GM12878 (cell line): ENCODE measurements around the gene TRAPPC4. TPM values are rescaled to one million over a fixed set of nuclear protein-coding genes. Genes with fewer than 3 reads are reported as not detected.
A peak's percentile ranks its signal among the peaks of the same experiment; 100 is the strongest.

ENCODE experiments used
- ATAC-seq: fragments of 200-7000 bp; cut with Tn5 transposase; 3 replicates; pipeline ENCODE4 v1.9.1; 2020; ENCODE audit warnings: mild to moderate bottlenecking, moderate library complexity
- BruUV-seq: library from RNA; stranded (reverse); fragments of 400-500 nt; replicated peaks from 2 replicates; lab custom pipeline; 2021; lab: Mats Ljungman, UMichigan
- CTCF ChIA-PET: fragments of 300-600 bp; sonication (Branson Sonifier 250); formaldehyde crosslinking; extraction: SDS; loops from one replicate; lab custom pipeline; 2021; ENCODE audit warnings: inconsistent platforms; lab: Yijun Ruan, JAX
- POLR2A ChIA-PET: fragments of 350-600 bp; formaldehyde crosslinking; extraction: SDS; loops from one replicate; lab custom pipeline; 2021; ENCODE audit warnings: inconsistent platforms; lab: Charles Lee
- RAD21 ChIA-PET: fragments of 300-600 bp; sonication (Branson Sonifier 250); formaldehyde crosslinking; loops from one replicate; lab custom pipeline; 2023; ENCODE audit warnings: antibody characterized with exemption; ENCODE audit not compliant: unreplicated experiment; lab: Charles Lee
- SMC1A ChIA-PET: fragments of 300-600 bp; sonication (Branson Sonifier 250); formaldehyde crosslinking; loops from one replicate; lab custom pipeline; 2023; ENCODE audit not compliant: unreplicated experiment, uncharacterized antibody; lab: Charles Lee
- DNase-seq: peaks from one replicate; pipeline ENCODE4 v3.0.0-alpha.2; 2011; ENCODE audit warnings: low read depth, low spot score
- FAIRE-seq: peaks from 3 replicates; lab custom pipeline; 2011; peaks lifted over from hg19 to GRCh38; lab: Jason Lieb, UNC
- H2AFZ ChIP-seq: 2 replicates; pipeline ENCODE4 v1.6.0; 2011; ENCODE audit warnings: low read depth, low read length, control low read depth; ENCODE audit not compliant: control insufficient read depth
- H3K27ac ChIP-seq: 2 replicates; pipeline ENCODE4 v1.5.1; 2011; ENCODE audit warnings: control low read depth; ENCODE audit not compliant: control insufficient read depth, insufficient read depth
- H3K27me3 ChIP-seq, 2 experiments: replicated peaks in 1 of 2; 2 replicates each; pipeline versions ENCODE4 v1.6.0 to v1.6.1; 2011; ENCODE audit warnings: low read length in 1 of 2; ENCODE audit not compliant: control insufficient read depth in 2 of 2, insufficient read depth in 2 of 2
- H3K36me3 ChIP-seq, 2 experiments: 2 replicates each; pipeline ENCODE4 v1.5.1; 2011; ENCODE audit warnings: low read length in 1 of 2; ENCODE audit not compliant: control insufficient read depth in 2 of 2, insufficient read depth in 2 of 2
- H3K4me1 ChIP-seq: 2 replicates; pipeline ENCODE4 v1.6.1; 2011; ENCODE audit warnings: mild to moderate bottlenecking, low read length, moderate library complexity, mixed read lengths; ENCODE audit not compliant: control insufficient read depth, insufficient read depth
- H3K4me2 ChIP-seq: 2 replicates; pipeline ENCODE4 v1.6.0; 2011; ENCODE audit warnings: control low read depth; ENCODE audit not compliant: control insufficient read depth, insufficient read depth
- H3K4me3 ChIP-seq: fragments of 200-600 bp; sonication (generic); 2 replicates; pipeline ENCODE4 v1.5.1; 2016
- H3K79me2 ChIP-seq: 2 replicates; pipeline ENCODE4 v1.6.0; 2011; ENCODE audit warnings: low read length; ENCODE audit not compliant: control insufficient read depth, insufficient read depth
- H3K9ac ChIP-seq: 2 replicates; pipeline ENCODE4 v1.8.0; 2011; ENCODE audit warnings: low read length, control low read depth, mixed read lengths; ENCODE audit not compliant: control insufficient read depth, insufficient read depth
- H3K9me3 ChIP-seq: replicated peaks from 3 replicates; pipeline ENCODE4 v1.5.1; 2011; ENCODE audit warnings: mild to moderate bottlenecking, low read length; ENCODE audit not compliant: control insufficient read depth, insufficient read depth
- H4K20me1 ChIP-seq: 2 replicates; pipeline ENCODE4 v1.6.0; 2011; ENCODE audit not compliant: control insufficient read depth, insufficient read depth
- CBX5 ChIP-seq: sonication (generic); IDR thresholded peaks from 2 replicates; pipeline ENCODE4 v1.6.1; 2016; ENCODE audit warnings: low read depth, moderate library complexity, mild to moderate bottlenecking, inconsistent platforms
- DPF2 ChIP-seq: fragments of 450-650 bp; IDR thresholded peaks from 2 replicates; pipeline ENCODE4 v1.6.1; 2017; ENCODE audit warnings: mild to moderate bottlenecking
- ETV6 ChIP-seq, 2 experiments: fragments of 450-650 bp in 1 of 2; IDR thresholded peaks in 1 of 2; conservative IDR thresholded peaks in 1 of 2; 2 replicates each; pipeline ENCODE4 v1.6.1; 2014; ENCODE audit warnings: antibody characterized with exemption in 1 of 2, borderline replicate concordance in 1 of 2, low read depth in 1 of 2, mild to moderate bottlenecking in 1 of 2, moderate library complexity in 1 of 2
- IKZF1 ChIP-seq: fragments of 450-650 bp; conservative IDR thresholded peaks from 2 replicates; pipeline ENCODE4 v1.6.1; 2017; ENCODE audit warnings: antibody characterized with exemption, mild to moderate bottlenecking
- NBN ChIP-seq: fragments of 450-650 bp; IDR thresholded peaks from 2 replicates; pipeline ENCODE4 v1.6.1; 2016
- NR2F1 ChIP-seq: fragments of 450-650 bp; conservative IDR thresholded peaks from 2 replicates; pipeline ENCODE4 v1.6.1; 2017; ENCODE audit warnings: mild to moderate bottlenecking
- POLR2AphosphoS5 ChIP-seq: IDR thresholded peaks from 2 replicates; pipeline ENCODE4 v1.6.1; 2011; ENCODE audit warnings: mild to moderate bottlenecking, low read length, inconsistent platforms
- SP1 ChIP-seq: IDR thresholded peaks from one replicate; pipeline ENCODE4 v1.6.1; 2011; ENCODE audit warnings: low read depth, low read length
- STAT3 ChIP-seq: IDR thresholded peaks from 2 replicates; pipeline ENCODE4 v1.6.1; 2011; ENCODE audit warnings: low read depth, low read length, improper control_type of control experiment
- YY1 ChIP-seq: IDR thresholded peaks from 2 replicates; pipeline ENCODE4 v1.6.1; 2011; ENCODE audit warnings: low read depth, mild to moderate bottlenecking, low read length
- ZNF207 ChIP-seq: fragments of 450-650 bp; IDR thresholded peaks from 2 replicates; pipeline ENCODE4 v1.6.1; 2014; ENCODE audit warnings: antibody characterized with exemption, mild to moderate bottlenecking, borderline replicate concordance
- WGBS: methylation state at CpG from one replicate; pipeline ENCODE4 v1.1.6; 2016; ENCODE audit warnings: low lambda C conversion rate; ENCODE audit not compliant: insufficient replicate concordance, insufficient coverage; ENCODE audit errors: missing lambda C conversion rate; 5-methylcytosine and 5-hydroxymethylcytosine counted together
- in situ Hi-C: fragments of 300-500 bp; cut with MboI; formaldehyde crosslinking; loops from 9 replicates; pipeline ENCODE4 v1.14.3; 2018; ENCODE audit warnings: mixed read lengths
- intact Hi-C: fragments of 100-400 bp; cut with micrococcal nuclease; formaldehyde crosslinking; loops from one replicate; pipeline ENCODE4 v1.14.2; 2022; ENCODE audit not compliant: unreplicated experiment
- polyA plus RNA-seq, 11 experiments: library from polyadenylated mRNA; depleted of rRNA in 4 of 11; unstranded in 6 of 11; stranded (reverse) in 5 of 11; fragments of >200 nt; fragmentation: Nextera tagmentation in 4 of 11; fragmentation: Illumina TruSeq in 1 of 11; extraction: Ambion mirVana in 4 of 11; extraction: Trizol in 1 of 11; gene quantifications; 1 replicate in 1 of 11; 2 replicates in 10 of 11; pipeline versions ENCODE4 v1.2.1 to v1.2.3, GENCODE V29; 2011 to 2016; ENCODE audit warnings: inconsistent platforms in 2 of 11, missing spikeins in 2 of 11, low read depth in 1 of 11
- total RNA-seq, 4 experiments: library from RNA; depleted of rRNA in 3 of 4; stranded (reverse); fragments of >200 nt in 3 of 4; fragmentation: Illumina TruSeq in 1 of 4; extraction: Trizol in 1 of 4; gene quantifications; 2 replicates each; pipeline versions ENCODE4 v1.2.1 to v1.2.3, GENCODE V29; 2013 to 2021
- TF ChIP-seq, protein P1 (sequence below): fragments of 450-650 bp; IDR thresholded peaks from 2 replicates; pipeline ENCODE4 v1.6.1; 2014; ENCODE audit warnings: mild to moderate bottlenecking
- TF ChIP-seq, protein P2 (sequence below): IDR thresholded peaks from 2 replicates; pipeline ENCODE4 v1.6.1; 2012; ENCODE audit warnings: low read length, inconsistent platforms
- TF ChIP-seq, protein P3 (sequence below): IDR thresholded peaks from 2 replicates; pipeline ENCODE4 v1.6.1; 2012; ENCODE audit warnings: low read depth, low read length, improper control_type of control experiment
- TF ChIP-seq, protein P4 (sequence below): fragments of 450-650 bp; IDR thresholded peaks from 2 replicates; pipeline ENCODE4 v1.6.1; 2017; ENCODE audit warnings: mild to moderate bottlenecking, low read depth, inconsistent platforms; ENCODE audit not compliant: poor library complexity, severe bottlenecking
- TF ChIP-seq, protein P5 (sequence below): IDR thresholded peaks from 2 replicates; pipeline ENCODE4 v1.6.1; 2011; ENCODE audit warnings: borderline replicate concordance, low read depth, mild to moderate bottlenecking, moderate library complexity, low read length; ENCODE audit not compliant: insufficient read depth, poor library complexity, severe bottlenecking

TRAPPC4 gene
- total and polyA plus RNA-seq, 10 of the 15 experiments (the other 5 are each of a cell fraction or from before 2014, with no cell fraction given): 61.6 to 231 (median 98.8) TPM

DNA sequence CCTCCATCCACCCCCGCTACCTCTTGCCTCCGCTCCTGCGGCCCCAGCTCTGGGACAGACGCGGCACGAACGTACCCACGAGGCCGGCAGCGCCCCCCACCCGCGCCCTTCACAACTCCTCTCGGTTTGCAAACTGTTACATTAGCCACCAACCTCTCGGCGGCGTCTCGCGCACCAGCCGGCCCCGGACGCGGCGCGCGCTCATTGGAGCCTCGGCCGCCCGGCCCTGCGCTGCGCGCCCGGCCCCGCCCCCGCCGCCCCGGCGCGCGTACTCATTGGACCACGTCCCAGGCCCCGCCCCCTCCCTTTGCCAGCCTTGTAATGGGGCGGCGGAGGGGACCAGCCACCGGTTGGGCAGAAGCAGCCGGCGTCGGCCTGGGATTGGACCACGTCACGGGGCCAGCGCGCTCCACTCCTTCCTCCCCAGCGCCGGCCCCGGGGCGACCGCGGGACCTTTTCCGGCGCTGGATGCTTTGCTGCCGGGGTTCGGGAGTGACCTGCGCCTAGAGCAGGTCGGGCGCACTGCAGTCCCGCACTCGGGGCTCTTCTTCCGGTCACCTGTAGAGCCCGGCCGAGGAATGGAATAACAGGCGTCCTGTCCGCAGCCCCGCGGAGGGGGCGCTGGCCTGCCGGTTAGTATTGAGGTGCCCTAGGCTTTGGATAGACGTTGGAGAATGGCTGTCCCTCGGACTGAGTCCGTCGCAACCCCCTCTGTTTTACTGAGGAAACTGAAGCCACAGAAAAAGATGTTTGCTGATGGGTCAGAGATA is 38.6 kb downstream of the TRAPPC4 start, which contains the start of gene HYOU1:
Gene HYOU1 (minus strand): TSS at position 206 of the 770 bp plus-strand sequence. CDS start 1,045 bp downstream, outside the sequence.
- DNase-seq (peak; percentile 69), FAIRE-seq (peak; percentile 44), ATAC-seq (peak; percentile 93)
- SMC1A ChIA-PET: interaction anchor here (1.5 kb wide), 1 partner anchor 10 kb away, joined by 6 read pairs; the partner anchor contains the start of gene VPS11
- intact Hi-C loops (loop anchor here (2.0 kb wide), 2 partner anchors 38 kb away; partner anchors contain the start of genes RPS25 and TRAPPC4), in situ Hi-C loops (no loop called here)
- Histone ChIP-seq H3K36me3 (peaks cover 12 to 17% of the 10 kb centered on the region in 2 experiments), H3K4me1 (peaks cover 19% of the 10 kb centered on the region), H3K79me2 (peaks cover 36% of the 10 kb centered on the region), H2AFZ (peak within 1 kb of the TSS; percentile 81), H3K9me3 (no peaks in the 10 kb centered on the region), H3K27me3 (no peaks in the 10 kb centered on the region), H3K4me3 (peak within 1 kb of the TSS; percentile 96), H3K4me2 (peak within 1 kb of the TSS; percentile 86), H4K20me1 (no peaks in the 10 kb centered on the region), H3K27ac (peak within 1 kb of the TSS; percentile 79), H3K9ac (peak within 1 kb of the TSS; percentile 90)
- CTCF ChIA-PET: interaction anchor here (0.8 to 3.2 kb wide), 10 partner anchors 10 to 226 kb away, joined by 3 to 16 read pairs (median 6); partner anchors contain the start of genes C2CD2L, HMBS, RPS25 and SLC37A4
- RAD21 ChIA-PET: interaction anchor here (0.5 to 2.4 kb wide), 8 partner anchors 10 to 281 kb away, joined by 3 to 9 read pairs (median 4); partner anchors contain the start of genes HMBS and VPS11
- no TSS peak for BruUV-seq
- WGBS: under 1% methylated on average over 75 of the region's 79 CpGs
- POLR2A ChIA-PET: interaction anchor here (0.6 to 2.7 kb wide), 17 partner anchors 9 to 626 kb away, joined by 3 to 14 read pairs (median 6); partner anchors contain the start of genes C2CD2L, DPAGT1, HINFP and HMBS
- TF ChIP-seq, protein P1, sequence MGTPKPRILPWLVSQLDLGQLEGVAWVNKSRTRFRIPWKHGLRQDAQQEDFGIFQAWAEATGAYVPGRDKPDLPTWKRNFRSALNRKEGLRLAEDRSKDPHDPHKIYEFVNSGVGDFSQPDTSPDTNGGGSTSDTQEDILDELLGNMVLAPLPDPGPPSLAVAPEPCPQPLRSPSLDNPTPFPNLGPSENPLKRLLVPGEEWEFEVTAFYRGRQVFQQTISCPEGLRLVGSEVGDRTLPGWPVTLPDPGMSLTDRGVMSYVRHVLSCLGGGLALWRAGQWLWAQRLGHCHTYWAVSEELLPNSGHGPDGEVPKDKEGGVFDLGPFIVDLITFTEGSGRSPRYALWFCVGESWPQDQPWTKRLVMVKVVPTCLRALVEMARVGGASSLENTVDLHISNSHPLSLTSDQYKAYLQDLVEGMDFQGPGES: 0 out of 2 replicates have a peak, but pooled peaks have one; percentile 33
- TF ChIP-seq SP1 (peak; percentile 66), NBN (peak; percentile 57; the same call in 1 of the 2 replicates), ZNF207 (no peak), POLR2AphosphoS5 (peak; percentile 85), YY1 (0 out of 2 replicates have a peak, but pooled peaks have one; percentile 14), DPF2 (0 out of 2 replicates have a peak, but pooled peaks have one; percentile 51), IKZF1 (peak; percentile 67), ETV6 (conservative IDR thresholded peaks at IDR 0.05 in 1 of 2, IDR thresholded peaks at IDR 0.05 in 1 of 2; ENCODE audit: borderline replicate concordance in 1 of 2, low read depth in 1 of 2) (no peak), NR2F1 (peak; percentile 78), CBX5 (0 out of 2 replicates have a peak, but pooled peaks have one; percentile 12), STAT3 (no peak)
- TF ChIP-seq, protein P2, sequence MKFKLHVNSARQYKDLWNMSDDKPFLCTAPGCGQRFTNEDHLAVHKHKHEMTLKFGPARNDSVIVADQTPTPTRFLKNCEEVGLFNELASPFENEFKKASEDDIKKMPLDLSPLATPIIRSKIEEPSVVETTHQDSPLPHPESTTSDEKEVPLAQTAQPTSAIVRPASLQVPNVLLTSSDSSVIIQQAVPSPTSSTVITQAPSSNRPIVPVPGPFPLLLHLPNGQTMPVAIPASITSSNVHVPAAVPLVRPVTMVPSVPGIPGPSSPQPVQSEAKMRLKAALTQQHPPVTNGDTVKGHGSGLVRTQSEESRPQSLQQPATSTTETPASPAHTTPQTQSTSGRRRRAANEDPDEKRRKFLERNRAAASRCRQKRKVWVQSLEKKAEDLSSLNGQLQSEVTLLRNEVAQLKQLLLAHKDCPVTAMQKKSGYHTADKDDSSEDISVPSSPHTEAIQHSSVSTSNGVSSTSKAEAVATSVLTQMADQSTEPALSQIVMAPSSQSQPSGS: no peak
- TF ChIP-seq, protein P3, sequence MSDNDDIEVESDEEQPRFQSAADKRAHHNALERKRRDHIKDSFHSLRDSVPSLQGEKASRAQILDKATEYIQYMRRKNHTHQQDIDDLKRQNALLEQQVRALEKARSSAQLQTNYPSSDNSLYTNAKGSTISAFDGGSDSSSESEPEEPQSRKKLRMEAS: no peak
- TF ChIP-seq, protein P4, sequence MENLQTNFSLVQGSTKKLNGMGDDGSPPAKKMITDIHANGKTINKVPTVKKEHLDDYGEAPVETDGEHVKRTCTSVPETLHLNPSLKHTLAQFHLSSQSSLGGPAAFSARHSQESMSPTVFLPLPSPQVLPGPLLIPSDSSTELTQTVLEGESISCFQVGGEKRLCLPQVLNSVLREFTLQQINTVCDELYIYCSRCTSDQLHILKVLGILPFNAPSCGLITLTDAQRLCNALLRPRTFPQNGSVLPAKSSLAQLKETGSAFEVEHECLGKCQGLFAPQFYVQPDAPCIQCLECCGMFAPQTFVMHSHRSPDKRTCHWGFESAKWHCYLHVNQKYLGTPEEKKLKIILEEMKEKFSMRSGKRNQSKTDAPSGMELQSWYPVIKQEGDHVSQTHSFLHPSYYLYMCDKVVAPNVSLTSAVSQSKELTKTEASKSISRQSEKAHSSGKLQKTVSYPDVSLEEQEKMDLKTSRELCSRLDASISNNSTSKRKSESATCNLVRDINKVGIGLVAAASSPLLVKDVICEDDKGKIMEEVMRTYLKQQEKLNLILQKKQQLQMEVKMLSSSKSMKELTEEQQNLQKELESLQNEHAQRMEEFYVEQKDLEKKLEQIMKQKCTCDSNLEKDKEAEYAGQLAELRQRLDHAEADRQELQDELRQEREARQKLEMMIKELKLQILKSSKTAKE: no peak
- TF ChIP-seq, protein P5, sequence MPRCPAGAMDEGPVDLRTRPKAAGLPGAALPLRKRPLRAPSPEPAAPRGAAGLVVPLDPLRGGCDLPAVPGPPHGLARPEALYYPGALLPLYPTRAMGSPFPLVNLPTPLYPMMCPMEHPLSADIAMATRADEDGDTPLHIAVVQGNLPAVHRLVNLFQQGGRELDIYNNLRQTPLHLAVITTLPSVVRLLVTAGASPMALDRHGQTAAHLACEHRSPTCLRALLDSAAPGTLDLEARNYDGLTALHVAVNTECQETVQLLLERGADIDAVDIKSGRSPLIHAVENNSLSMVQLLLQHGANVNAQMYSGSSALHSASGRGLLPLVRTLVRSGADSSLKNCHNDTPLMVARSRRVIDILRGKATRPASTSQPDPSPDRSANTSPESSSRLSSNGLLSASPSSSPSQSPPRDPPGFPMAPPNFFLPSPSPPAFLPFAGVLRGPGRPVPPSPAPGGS: no peak
